GM19438 (cell line): Measurements from ENCODE around the gene CYP26B1.
A peak's percentile ranks its signal among the peaks of the same experiment; 100 is the strongest.

ENCODE experiments used
- ATAC-seq: cut with Tn5 transposase; IDR thresholded peaks from one replicate; pipeline ENCODE4 v1.9.1; 2021; ENCODE audit warnings: low read depth; ENCODE audit not compliant: unreplicated experiment

The CYP26B1 gene

DNA sequence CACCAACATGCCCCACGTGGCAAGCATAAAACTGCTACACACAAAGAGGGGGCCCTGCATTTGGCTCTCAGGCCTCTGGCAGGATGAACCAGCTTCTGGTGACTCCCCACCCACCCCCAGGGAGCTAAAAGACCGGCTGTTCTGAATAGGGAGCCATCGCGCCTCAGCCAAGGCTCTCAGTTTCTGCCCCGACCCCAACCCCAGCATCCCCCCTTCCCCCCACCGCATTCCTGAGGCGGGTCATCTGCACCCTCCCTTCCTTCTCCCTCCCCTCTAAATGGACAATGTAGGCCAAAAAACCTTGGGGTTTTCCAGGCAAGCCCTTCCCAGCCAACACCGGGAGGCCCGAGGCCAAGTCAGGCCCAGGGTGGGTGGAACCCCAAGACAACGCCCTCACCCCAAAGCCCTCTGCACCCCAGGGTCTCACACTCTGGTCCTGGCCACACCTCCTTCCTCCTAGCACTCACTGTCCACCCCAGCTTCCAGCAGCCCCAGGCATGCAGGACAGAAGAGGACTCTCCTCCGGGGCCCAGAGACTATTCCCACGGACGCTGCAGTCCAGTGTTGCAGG lies 5.7 kb downstream of the CYP26B1 start:
- ATAC-seq, result no peak

- no peak for ATAC-seq
Observed at GRCh38 chr2:72141032-72141645, 6.5 kb downstream of the CYP26B1 start.

DNA sequence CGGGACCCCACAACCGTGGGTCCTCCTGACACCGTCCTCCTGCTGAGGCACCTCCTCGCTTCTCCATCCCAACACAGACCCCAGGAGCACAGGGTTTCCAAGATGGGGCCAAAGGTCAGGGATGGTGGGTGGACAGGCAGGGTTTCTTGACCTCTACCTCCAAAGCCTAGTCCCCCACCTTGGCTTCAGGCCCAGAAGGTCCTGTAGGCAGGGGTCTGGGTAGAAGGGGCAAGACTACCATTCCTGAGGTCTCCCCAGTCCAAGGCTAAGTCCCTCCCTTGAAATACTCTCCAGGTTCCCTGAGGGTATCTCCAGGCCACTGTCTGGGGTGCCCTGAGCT lies 7.1 kb downstream of the CYP26B1 start:
- ATAC-seq, result no peak

- no peak for ATAC-seq
Observed at GRCh38 chr2:72139874-72140620, 7.6 kb downstream of the CYP26B1 start.

DNA sequence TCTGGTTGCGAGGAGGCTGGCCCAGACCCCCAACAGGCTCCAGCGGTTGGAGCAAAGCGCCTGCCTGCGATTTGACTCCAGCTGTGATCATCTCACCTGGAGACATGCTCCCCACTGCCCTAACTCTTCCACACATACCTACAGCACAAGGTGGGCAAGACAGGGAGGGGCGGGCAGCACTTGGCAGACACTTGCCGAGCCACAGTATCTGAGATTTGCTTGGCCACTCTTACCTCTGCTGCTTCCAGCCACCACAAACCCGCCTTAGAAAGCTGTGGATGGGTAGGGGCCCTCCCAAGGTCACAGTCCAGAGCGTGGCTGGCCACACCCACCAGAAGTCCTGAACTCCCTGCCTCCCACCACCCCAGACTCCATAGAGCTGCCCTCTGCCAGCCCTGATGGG lies 8.2 kb downstream of the CYP26B1 start:
- ATAC-seq, result no peak

GRCh38 chr2:72138921-72139381 lies 8.7 kb downstream of the CYP26B1 start:
- no peak for ATAC-seq

GRCh38 chr2:72138011-72138881 lies 9.4 kb downstream of the CYP26B1 start:
- no peak for ATAC-seq

GRCh38 chr2:72137498-72138010 lies 10.1 kb downstream of the CYP26B1 start:
- peak; percentile 85 for ATAC-seq

DNA sequence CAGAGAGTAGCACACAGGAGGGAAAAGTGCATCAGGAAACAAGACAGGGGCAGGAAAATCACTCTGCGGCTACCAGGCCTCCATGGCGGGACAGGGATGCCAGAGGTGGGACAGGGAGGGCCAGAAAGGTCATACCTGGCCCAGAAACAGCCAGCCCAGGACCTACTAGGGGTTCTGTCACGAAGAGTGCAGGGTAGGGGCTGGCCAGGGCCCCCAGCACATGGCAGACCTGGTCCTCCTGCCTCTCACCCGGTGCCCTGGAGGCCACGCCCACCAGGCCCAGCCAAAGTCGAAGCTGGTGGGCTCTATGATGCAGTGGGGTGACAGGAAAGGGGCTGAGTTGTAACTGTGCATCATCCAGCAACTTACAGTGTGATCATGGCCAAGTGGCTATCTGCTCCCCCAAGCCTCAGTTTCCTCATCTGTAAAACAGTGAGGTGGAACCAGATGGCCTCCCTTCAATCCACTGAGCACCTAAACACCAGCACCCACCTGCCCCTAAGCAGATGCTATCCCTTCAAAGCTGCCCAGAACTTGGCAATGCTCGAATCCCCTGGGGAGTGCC lies 10.6 kb downstream of the CYP26B1 start:
- ATAC-seq, result peak; percentile 34

GRCh38 chr2:72136331-72136730 lies 11.3 kb downstream of the CYP26B1 start:
- no peak for ATAC-seq

GRCh38 chr2:72135921-72136320 lies 11.7 kb downstream of the CYP26B1 start:
- ATAC-seq, result no peak

DNA sequence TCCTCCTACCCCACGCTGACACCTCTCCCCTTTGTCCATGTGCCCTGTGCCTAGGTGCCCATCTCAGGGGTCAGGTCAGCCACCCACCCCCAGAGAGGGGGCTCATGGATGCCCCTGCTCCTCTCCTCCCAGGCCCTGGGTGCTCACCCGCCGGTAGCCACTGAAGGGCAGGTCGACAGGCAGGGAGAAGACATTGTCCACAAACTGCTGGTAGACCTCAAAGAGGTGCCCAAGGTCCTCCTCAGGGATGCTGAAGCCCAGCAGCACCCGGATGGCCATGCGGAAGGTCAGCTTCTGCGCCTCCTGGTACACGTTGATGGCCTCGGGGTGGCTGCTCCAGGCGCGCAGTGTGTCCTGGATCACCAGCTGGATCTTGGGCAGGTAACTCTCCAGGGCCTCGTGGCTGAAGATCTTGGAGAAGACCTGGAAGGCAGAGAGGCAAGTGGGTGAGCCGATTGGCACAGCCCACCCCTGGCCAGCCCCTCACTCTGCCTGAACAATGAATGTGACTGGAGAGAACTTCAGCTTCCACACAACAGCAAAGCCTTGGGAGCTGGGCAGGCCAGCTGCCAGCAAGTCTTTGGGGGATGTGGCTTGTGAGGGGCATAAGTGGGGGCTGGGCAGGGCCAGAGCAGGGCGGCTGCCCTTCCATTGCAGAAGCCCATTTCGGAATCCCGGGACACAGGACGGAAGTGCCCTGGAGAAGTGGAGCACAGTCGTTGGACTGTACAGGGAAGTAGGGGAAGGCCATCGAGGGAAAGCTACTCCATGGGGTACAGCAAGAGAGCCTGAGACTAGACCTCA lies 12.5 kb downstream of the CYP26B1 start:
- ATAC-seq, result no peak

GRCh38 chr2:72134408-72134996 lies 13.2 kb downstream of the CYP26B1 start:
- no peak for ATAC-seq

DNA sequence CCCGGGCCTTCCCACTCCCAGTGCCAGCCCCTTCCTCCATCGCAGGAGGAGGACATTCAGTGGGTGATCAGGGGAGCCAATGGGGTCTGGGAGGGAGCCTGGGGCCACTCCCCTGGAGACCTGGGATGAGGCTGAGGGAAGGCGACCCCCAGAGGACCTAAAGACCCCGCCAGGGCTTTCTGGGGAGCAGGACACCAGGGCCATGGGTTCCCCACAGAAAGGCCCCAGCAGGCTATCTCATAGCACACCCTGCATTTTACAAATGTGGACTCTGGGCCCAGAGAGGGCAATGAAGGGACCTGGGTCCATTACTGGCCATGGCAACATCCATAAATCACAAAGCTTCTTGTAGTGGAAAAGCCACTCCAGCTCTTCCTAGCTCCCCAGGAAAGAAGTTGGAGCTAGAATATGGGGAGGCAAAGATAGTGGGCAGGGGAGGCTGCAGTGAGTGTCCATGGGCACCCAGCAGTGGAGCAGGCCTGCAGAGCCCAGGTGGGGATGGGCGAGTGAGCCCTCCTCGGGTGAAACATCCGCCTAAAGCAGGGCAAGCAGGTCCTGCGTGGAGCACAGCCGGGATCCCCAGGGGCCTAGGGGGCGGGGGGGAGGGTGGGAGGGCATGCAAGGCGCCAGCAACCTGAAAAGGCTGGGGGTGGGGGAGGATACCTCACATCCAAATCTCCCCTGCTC lies 13.8 kb downstream of the CYP26B1 start:
- ATAC-seq, result no peak

GRCh38 chr2:72132981-72133720 lies 14.5 kb downstream of the CYP26B1 start:
- no peak for ATAC-seq

DNA sequence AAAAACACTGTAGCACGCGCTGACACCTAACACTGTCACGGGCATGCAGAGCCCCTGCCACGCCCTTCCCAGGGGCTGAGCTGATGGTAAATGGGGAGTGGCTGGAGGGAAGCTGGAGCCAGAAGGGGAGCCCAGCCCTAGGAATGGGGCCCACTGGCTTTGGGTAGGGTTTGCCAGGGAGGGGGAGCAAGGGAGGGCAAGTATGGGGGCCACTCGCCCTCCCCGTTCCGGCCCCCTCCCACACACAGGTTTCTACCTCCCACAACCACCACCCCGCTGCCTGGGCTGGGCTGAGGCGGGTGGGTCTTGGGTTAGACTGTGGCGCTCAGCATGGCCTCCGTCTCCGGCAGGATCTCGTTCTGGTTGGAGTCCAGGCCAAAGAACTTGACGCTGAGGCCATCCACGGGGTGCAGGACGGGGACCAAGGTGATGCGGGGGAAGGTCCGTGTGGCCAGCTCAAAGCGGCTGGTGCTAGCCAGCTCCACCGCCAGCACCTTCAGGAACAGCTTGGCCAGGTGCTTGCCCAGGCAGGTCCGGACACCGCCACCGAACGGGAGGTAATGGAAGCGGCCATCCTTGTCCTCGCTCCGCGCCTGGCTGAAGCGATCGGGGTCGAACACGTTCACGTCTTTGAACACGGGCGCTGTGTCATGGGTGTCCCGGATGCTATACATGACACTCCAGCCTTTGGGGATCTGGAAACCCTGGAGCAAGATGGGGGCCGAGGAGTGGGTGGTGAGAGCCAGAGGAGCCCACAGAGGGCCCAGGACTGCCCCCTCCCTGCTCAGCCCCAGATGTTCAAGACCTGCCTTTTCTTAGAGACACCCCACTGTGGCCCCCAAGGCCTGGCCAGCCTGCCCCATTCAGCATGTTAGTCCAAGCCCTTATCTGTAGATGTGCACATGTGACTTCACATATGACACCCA lies 15.5 kb downstream of the CYP26B1 start:
- no peak for ATAC-seq

DNA sequence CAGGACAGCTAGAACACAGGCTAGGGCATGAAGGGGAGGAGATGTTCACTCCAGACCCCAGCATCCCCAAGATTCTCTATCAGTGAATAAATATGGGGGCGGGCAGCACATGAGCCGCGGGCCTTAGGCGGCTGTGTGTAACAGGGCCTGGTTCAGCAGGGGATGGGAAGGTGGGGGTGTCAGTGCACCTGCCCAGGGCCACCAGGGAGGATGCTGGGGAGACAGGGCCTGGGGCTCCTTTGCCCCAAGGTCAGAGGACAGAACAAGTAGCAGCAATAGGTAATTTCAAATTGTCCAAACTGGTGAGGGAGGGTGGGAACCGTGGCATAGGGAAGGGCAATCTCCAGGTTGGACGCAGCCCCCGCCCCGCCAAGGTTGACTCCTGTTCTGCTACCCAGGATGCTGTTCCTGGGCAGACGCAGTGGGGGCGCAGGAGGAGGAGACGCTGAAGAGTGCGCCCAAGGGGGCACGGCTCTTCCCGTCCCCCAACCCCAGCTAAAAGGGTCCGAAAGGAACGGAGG lies 16.2 kb downstream of the CYP26B1 start:
- ATAC-seq, result no peak
